Activated T-helper 1 cell treated with anti-CD3 and anti-CD28 coated beads, Interleukin-2, amount 50 U/mL, for 16 hours (primary cell): ENCODE measurements around the gene BORCS5.
"Not testable (repeated sequence)": the region's sequence is repeated elsewhere in the genome, so short reads cannot be mapped to it uniquely, and the experiment has no call there.

Experiments
- DNase-seq, 2 donors: peaks; one replicate each; pipeline ENCODE4 v3.0.0-alpha.2; 2020; ENCODE audit warnings: low read depth in 1 of 2, low spot score in 1 of 2

The BORCS5 gene

DNA sequence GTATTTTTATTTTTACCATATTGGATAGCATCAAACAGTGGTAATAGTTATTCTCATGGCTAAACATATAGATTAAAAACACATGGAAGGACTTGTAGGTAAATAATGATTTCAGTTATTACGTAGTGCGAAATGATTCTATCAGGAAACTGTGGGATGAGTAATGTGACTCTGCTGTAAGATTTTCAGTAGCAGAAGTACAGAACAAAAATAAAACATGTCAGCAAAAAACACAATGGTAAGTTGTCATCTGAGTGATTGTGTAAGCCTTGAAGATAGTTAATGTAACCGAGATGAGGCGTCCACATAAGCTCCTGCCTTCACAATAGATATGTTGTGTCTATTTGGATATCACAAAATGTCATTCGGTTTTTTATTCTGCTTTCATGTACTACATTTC, 99.8 kb downstream of the BORCS5 start:
- DNase-seq = no peak

DNA sequence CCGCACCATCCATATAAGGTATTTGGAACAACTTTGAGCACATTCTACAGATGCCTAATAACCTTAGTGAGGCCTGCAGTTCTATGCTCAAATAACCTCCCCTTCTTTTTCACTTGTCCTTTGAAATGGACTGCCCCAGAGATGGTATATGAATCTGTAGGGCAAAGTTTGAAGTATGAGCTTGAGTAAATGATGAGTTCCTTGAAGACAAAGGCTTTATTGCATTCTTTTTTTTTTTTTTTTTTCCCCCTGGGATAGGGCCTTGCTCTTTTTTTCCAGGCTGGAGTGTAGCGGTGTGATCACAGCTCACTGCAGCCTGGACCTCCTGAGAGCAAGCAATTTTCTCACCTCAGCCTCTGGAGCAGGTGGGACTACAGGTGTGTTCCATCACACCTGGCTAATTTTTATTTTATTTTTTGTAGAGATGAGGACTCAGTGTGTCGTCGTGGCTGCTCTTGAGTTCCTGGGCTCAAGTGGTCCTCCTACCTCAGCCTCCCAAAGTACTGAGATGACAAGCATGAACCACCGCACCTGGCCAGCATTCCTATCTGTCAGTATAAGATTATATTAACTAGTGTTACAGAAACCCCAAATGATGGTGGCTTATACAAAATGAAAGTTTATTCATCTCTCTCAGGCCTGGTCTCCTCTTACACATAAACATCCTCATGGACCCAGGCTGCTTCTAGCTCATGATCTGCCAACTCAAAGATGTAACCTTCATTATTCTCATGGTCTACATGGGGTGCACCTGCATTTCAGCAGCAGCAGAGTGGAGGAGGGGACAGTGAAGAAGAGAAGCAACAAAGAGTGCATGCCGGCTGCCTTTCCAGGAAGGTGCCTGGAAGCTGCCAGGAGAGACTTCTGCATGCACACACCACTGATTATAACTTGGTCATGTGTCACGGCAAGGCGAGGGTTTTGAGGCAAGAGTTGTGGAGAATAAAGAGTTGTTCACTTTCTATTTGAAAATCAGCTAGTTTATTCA, 104.4 kb downstream of the BORCS5 start:
- DNase-seq = no peak

DNA sequence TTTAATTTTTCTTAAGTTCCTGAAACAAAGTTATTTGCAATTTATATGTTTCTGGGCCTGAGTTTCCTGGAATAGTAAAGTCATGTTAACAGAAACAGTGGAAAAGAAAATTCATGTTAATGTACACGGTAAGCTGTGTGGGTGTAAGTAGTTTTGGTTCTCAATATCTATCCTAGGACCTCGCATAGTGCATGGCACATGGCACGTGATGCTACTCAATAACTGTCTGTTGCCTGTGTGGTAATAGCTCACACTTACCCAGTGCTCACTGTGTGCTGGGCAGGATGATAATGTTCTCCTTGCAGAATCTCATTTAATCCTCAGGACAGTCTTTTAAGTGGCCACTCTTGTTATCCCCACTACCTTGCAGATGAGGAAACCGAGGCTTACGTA, 105.0 kb downstream of the BORCS5 start:
- no peak for DNase-seq

DNA sequence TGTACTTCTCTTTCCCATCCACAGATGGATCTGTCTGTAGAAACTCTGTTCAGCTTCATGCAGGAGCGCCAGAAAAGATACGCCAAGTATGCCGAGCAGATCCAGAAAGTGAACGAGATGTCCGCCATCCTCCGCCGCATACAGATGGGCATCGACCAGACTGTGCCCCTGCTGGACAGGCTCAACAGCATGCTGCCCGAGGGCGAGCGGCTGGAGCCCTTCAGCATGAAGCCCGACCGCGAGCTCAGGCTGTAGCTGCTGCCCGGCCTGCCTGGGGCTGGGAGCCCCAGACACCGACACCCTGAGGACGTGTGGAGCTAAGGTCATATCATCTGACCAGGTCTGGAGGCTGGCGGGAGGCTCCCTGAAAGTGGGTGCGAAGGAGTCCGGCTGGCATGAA, 108.6 kb downstream of the BORCS5 start:
- no peak for DNase-seq

DNA sequence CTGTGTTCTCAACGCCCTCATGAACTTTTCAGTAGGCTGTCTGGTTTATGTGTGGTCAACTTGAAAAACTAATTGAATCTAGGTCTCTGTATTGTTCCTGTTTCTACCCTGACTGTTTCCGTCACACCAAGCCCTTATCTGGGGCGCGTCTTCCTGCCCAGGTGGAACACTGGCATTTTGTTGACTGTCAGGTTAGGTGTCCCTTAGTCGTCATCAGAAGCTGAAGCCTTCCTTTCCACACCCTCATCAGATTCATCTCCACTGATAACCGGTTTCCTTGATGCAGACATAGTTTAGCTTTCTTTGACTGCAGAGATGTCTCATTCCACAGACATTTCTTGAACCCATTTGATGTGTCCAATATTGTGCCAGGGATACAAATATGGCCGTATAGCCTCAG, 109.3 kb downstream of the BORCS5 start:
- DNase-seq = peak in 1 of 2 donors; percentile 40

DNA sequence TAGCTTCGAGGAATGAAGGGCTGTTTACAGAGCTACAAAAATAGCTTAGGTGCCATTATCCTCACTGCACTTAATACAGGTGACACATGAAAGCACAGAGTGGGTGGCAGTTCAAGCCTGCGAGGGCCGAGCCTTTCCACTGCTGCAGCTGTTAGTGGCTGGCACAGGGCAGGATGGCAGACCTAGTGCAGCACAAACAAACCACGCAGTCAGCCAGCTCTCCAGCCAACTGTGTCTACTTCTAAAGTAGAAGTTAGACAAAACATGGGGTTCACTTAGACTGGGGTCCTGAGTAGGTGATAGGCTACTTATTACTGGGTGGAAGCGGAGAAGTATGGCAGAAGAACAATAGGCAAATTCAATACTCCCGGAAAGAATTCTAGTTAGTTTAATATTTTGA, 110.4 kb downstream of the BORCS5 start:
- no peak for DNase-seq

DNA sequence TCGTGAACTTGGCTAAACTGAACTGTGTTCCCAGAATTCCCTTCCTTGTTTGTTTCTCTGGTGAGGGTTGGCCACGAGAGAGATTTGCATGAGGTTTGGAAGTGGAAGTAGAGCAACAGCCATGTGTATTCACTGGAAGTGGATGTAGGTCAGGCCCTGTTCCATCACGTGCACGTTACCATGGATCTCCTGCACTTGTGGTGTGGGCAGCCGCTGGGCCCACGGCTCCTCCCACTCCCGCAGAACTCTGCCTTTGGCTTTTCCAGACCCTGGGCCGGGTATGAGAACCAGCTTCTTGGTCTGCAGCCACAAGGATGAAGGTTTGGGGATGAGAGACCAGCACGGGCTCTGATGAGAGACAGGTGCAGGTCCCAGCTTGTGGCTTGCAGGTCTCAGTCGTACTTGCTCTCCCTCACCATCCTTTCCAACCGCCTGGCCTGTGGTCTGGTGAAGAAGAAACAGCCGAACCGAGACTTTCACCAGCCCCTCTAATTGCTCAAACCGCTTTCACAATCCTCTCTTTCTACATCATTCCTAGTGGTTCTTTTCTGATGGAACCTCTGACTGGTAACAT, 110.9 kb downstream of the BORCS5 start:
- DNase-seq = peak; percentile 18 to 30

DNA sequence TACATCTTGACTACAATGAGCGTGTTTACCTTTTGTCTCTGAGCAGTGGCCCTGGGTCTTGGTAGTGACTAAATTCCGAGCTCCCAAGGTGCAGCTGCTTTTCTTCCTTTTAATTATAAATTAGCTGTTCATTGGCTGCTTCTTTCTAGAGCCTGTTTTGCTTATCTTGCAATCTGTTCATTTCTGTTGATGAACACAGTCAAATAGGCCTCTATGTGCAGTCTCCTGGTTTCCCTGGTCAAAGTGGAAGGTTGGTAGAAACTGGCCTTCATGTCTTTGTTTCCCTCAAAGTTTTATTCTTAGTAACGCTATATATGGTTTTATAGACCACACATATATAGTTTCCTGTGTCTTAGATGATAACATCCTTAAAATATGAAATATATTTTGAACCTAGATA, 111.7 kb downstream of the BORCS5 start:
- no peak for DNase-seq

DNA sequence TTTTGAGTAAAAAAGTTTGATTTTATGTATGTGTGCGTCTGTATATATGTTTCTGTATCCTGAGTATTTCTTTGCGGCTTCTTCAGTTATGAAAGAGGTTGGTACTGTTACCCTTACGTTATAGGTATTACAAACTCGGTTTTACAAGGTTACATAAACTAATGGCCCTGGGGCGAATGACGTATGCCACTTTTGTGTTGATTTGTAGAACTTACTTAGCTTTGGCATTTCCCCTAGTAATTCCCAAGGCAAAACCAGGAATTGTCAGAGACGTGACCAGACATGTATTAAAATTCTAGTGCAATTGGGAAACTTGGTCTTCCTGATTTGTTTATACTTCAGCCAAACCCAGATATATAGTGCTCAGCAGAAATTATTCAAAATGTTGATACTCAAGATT, 112.5 kb downstream of the BORCS5 start:
- DNase-seq = no peak

DNA sequence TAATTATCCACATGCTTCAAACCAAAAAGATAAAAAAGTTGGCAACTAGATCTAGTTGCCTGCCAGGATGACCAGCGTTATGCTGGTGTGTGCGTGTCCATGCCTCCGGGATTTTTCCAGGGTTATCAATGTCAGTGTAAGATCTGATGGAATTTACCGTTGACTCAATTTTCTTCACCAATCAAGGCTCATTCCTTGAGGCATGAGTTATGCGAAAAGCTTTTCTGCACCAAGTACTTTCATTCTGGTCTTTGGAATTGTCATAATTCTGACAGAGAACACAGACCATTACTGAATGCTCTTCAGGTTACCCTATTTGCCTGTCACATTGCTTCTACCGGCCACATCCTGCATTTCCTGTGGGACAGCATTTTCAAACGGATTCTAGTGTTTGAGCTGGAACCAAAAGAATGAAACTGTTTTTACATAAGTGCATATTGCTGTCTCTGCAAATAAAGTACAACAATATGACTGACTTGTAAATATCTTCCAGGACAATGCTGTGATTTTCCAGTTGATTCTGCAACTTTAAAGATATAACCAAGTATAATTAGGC, 114.0 kb downstream of the BORCS5 start:
- no peak for DNase-seq

DNA sequence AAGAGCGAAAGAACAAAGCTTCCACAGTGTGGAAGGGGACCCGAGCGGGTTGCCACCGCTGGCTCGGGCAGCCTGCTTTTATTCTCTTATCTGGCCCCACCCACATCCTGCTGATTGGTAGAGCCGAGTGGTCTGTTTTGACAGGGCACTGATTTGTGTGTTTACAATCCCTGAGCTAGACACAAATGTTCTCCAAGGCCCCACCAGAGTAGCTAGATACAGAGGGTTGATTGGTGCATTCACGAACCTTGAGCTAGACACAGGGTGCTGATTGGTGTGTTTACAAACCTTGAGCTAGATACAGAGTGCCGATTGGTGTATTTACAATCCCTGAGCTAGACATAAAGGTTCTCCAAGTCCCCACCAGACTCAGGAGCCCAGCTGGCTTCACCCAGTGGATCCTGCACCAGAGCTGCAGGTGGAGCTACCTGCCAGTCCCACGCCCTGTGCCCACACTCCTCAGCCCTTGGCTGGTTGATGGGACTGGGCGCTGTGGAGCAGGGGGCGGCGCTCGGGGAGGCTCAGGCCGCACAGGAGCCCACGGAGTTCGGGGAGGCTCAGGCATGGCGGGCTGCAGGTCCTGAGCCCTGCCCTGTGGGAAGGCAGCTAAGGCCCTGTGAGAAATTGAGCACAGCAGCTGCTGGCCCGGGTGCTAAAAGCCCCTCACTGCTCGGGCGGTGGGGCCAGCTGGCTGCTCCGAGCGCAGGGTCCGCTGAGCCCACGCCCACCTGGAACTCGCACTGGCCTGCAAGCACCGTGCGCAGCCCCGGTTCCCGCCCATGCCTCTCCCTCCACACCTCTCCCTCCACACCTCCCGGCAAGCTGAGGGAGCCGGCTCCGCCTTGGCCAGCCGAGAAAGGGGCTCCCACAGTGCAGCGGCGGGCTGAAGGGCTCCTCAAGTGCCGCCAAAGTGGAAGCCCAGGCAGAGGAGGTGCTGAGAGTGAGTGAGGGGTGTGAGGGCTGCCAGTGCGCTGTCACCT, 115.4 kb downstream of the BORCS5 start:
- DNase-seq = not testable (repeated sequence)

DNA sequence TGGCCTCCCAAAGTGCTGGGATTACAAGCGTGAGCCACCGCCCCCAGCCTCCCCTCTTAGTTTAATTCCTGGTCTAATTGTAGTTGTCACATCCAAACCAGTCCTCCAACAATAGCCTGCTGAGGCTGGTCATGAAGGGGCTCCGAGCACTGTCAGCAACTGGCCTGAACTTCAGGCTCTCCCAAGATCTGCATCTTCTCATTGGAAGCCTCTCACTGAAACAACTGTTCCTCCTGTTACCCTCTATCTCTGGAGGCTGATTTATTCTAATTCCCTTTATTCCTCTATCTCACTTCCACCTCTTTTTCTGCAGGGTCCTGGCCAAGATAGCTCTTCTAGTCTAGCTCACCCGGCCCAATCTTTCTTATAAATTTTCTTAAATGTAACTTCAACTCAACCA, 116.3 kb downstream of the BORCS5 start:
- no peak for DNase-seq

DNA sequence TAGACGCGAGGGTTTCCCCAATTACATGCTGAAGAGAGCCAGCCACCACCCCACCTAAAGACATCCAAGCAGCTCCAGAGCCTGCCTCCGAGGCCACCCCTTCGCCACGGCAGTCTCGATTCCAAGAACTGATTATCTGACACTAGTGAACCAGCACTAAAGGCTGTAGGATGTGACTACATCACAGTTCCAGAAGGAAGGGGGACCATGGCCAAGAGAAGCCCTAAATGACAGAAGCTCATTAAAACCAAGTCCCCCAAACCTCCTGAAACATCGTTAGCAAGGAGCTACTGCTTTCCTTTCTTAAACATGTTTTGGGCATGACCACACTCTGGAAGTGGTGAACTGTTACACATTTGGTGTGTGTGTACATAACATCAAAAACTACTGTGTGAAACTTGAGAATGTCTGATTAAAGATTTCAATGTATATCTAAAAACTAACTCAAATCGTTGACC, 117.6 kb downstream of the BORCS5 start:
- no peak for DNase-seq

DNA sequence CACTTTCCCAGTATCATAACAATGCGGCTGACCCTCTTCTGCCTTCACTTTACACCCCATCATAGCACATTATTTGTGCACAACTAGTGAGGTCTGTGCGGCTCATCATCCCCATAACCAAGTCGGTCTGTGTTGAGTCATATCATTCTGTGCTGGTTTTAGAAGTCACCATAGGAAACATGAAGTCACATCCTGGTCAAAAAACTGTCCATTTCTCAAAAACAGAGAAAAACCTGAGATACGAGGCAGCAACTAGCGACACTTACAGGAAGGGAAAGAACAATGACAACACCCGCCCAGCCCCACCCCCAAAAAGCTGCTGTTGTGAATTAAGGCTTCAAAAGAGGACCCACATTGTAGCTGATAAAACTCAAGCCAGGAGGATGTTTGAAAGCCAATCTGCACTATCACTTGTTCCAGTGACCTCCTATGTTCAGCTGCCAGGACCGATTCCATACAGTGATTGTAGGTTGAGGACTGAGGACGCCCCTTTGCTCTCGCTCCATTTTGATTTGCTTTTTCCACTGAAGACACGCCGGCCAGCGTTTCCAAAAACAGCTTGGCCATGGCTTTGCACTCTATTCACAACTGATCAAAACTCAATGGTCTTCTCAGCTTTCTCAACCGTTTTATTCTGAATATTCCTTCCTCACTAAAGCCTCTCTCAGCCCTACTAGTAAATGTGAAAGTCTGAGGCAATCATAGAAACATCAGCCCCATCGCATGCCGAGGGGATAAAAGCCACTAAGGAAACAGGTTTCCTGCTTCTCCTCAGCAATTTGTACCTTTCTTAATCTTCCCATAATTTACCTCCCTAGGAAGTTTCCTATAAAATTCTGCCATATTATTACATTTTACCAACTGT, 118.3 kb downstream of the BORCS5 start:
- DNase-seq = no peak

DNA sequence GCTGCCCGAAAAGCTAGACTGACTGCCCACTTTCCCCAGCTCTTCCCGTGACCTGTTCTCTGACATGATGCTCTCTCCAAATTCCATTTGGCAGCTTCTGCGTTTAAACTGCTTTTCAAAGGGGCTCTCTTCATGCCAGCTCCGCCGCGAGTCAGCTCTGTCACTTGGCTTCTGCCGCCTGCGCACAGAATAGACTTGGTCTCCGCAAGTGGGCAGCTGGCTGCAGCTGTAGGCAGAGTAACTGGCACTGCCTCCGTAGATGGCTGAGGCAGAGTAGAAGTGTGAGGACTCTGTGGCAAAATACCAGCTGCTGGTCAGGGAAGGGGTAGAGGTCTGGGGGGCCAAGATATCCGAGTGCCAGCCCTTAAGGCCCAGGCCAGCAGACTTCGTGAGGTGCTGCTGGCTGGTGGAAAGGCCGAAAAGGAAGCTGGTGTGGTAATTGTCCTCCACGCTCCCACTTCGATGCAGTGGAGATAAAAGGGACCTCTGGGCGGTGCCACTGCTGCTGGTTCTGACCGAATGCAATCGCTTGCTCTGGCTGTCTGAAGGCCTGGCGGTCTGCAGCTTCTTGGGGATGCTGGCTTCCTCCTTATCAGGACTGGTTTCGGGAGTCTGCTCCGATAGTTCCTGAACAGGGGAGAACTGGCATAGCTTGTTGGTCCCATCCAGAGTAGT, 120.1 kb downstream of the BORCS5 start:
- no peak for DNase-seq

DNA sequence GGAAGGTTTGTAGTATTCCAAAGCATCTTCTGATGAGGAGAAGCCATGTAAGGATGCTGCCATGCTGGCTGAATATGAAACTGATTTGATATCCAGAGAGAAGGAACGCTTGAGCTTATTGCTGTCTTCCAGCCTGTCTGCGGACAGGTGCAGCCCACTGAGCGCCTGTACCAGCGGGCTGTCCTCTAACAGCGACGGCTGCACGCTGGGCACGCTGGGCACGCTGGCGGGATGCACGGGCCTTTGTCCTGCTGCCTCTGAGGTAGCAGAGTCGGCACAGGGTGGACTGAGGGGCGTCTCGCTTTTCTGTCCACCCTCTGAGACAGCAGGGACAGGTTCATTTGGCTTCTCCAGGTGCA, 120.6 kb downstream of the BORCS5 start:
- DNase-seq = no peak

DNA sequence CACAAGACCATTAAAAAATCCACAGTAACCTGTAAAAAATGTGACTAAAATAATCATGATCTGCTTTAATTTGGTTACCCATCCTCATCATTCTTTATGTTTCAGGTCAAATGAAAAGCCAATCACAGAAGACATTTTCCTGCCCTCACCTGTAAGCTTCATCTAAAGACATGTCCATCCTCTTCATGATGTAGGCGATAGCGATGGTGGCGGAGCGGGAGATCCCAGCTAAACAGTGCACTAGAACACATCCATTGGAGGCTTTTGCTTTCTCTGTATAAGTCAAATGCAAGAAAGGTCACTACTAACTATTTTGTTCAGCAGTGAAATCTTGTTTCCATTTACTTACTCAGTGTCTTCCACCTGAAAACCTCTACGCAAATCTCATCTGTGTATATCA, 123.2 kb downstream of the BORCS5 start:
- no peak for DNase-seq

DNA sequence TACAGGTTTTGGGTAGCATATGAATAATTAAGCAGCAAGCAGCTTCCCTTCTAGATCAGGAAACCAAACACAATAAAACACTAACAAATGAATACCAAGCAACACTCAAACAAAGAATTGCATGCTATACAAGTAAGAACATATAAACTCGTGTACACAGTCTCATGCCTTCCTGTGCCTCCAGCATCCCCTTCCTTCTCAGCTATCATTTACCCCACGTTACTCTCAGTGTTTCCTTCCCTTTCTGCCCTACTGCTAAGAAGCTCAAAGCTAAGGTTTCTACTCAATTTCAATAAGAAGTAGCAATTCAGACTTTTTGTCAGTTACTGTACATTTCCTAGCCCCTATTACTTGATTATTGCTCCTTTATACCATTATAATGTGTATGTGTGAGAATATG, 124.8 kb downstream of the BORCS5 start:
- no peak for DNase-seq

DNA sequence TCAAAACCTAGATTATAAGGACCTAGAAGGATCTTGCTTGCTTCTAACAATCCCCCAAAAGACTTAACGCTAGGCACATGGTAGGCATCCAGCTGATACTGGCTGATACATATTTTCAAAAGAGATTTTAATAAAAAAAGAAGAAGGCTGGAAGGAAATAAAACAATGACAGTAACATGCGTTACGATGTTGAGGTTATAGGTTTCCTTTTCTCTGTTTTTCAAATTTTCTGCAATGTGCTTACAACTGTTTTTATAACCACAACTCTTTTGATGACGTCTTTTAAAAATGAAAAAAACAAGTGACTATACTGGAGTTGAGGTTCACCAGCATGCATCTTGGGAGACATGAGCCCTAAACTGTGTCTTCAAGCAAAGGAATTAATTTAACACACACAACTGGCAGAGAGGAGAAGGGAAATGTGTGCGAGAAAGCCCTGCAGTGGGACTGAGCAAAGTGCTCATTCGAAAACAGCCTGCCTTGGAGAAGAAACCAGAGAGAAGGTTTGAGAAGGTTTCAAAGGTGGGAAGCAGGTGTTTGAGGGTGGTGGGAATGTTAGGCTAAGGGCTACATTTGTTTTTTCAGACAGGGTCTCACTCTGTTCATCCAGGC, 125.4 kb downstream of the BORCS5 start:
- no peak for DNase-seq
